Type B pancreatic cell (in vitro differentiated cells): ENCODE measurements around the gene NAGLU. TPM values are rescaled to one million over a fixed set of nuclear protein-coding genes. Genes with fewer than 3 reads are reported as not detected.

Experiments
- DNase-seq: peaks from one replicate; pipeline ENCODE4 v3.0.0; 2021; ENCODE audit warnings: mixed read lengths; ENCODE audit not compliant: unreplicated experiment; ENCODE audit errors: extremely low spot score
- H3K27ac Mint-ChIP-seq: 2 replicates; pipeline ENCODE4 v1.8.0; 2021; ENCODE audit warnings: mild to moderate bottlenecking, mixed read lengths
- H3K27me3 Mint-ChIP-seq: 2 replicates; pipeline ENCODE4 v1.8.0; 2021; ENCODE audit warnings: mixed read lengths
- H3K36me3 Mint-ChIP-seq: 2 replicates; pipeline ENCODE4 v1.8.0; 2021; ENCODE audit warnings: mixed read lengths
- H3K4me1 Mint-ChIP-seq: one replicate; pipeline ENCODE4 v1.8.0; 2021; ENCODE audit warnings: mixed read lengths; ENCODE audit not compliant: unreplicated experiment
- H3K4me3 Mint-ChIP-seq: 2 replicates; pipeline ENCODE4 v1.8.0; 2021; ENCODE audit warnings: mild to moderate bottlenecking, mixed read lengths
- H3K9me3 Mint-ChIP-seq: 2 replicates; pipeline ENCODE4 v1.8.0; 2021; ENCODE audit warnings: mixed read lengths
- total RNA-seq: library from RNA; stranded (reverse); gene quantifications from 2 replicates; pipeline ENCODE4 v1.2.1, GENCODE V29; 2021; ENCODE audit warnings: low replicate concordance
- TF ChIP-seq, protein P1 (sequence below): fragments of 200-600 bp; sonication (generic); conservative IDR thresholded peaks from 2 replicates; pipeline ENCODE4 v1.5.0; 2021; ENCODE audit warnings: antibody characterized with exemption, mild to moderate bottlenecking

The NAGLU gene
- total RNA-seq, 1 donor from 2014 or later, result 26.5 TPM

DNA sequence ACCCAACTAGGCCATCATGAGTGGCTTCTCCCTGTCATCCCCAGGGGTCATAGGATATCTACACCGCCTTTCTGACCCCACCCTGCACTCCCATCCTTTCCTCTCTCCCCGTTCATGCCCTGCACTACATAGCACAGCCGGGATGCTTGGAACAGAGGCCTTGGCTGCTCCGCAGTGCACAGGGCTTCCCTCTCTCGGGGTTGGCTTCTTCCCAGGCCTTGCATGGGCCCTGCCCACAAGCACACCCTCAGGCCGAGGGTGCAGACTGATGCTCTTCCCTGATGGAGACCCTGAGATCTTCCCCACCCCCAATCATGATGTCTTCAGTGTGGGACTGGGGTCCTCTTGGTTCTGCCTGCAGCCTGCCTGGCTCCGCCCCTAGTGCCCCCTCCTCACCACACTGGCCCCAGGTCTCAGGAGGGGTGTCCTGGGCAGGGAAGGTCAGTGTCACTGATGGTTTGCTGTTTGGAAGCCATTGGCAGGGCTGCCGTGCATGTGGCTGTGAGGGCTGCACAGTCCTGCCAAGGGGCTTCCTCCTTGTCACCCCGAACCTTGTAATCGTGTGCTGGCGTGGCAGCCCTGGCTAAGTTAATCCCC is 14.3 kb upstream of the NAGLU start:
- TF ChIP-seq, protein P1, sequence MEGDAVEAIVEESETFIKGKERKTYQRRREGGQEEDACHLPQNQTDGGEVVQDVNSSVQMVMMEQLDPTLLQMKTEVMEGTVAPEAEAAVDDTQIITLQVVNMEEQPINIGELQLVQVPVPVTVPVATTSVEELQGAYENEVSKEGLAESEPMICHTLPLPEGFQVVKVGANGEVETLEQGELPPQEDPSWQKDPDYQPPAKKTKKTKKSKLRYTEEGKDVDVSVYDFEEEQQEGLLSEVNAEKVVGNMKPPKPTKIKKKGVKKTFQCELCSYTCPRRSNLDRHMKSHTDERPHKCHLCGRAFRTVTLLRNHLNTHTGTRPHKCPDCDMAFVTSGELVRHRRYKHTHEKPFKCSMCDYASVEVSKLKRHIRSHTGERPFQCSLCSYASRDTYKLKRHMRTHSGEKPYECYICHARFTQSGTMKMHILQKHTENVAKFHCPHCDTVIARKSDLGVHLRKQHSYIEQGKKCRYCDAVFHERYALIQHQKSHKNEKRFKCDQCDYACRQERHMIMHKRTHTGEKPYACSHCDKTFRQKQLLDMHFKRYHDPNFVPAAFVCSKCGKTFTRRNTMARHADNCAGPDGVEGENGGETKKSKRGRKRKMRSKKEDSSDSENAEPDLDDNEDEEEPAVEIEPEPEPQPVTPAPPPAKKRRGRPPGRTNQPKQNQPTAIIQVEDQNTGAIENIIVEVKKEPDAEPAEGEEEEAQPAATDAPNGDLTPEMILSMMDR, result no peak
- peaks cover 52% of the 10 kb centered on the region for H3K4me1 Mint-ChIP-seq
- no peaks in the 10 kb centered on the region for H3K9me3 Mint-ChIP-seq
- H3K27me3 Mint-ChIP-seq, result no peaks in the 10 kb centered on the region
- peaks cover 11% of the 10 kb centered on the region for H3K36me3 Mint-ChIP-seq
- peak overlapping the region; percentile 84 for H3K27ac Mint-ChIP-seq
- no peak overlapping the region for H3K4me3 Mint-ChIP-seq
- DNase-seq, result no peak

DNA sequence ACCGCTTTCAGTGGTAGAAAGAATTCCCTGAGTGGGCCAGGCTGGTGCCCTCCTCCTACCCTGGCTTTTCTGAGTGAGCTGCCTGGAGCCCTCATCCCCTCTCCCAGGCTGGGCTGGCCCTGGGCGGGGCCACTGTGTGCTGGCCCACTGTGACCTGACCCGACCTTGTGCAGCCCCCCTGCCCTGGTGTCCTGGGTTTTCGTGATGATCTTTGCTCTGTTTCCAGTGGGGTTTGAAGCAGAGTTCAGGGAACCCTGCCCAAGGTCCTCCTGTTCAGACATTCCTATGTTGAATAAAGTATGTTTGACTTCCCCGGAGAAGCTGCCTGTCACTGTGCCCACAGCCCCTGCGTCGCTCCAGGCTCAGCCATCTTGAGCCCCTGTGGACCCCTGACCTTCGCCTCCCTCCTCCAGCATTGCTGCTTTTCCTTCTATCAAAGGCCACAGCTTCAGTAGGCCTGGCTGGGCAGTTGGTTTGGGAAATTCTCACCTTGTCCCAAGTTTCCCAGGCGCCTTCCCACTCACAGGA is 13.7 kb upstream of the NAGLU start:
- Mint-ChIP-seq H3K4me3 (peak overlapping the region; percentile 23), H3K36me3 (peaks cover 11% of the 10 kb centered on the region), H3K27ac (peak overlapping the region; percentile 67), H3K4me1 (peaks cover 56% of the 10 kb centered on the region), H3K9me3 (no peaks in the 10 kb centered on the region), H3K27me3 (no peaks in the 10 kb centered on the region)
- DNase-seq, result no peak
- TF ChIP-seq, protein P1, result no peak

DNA sequence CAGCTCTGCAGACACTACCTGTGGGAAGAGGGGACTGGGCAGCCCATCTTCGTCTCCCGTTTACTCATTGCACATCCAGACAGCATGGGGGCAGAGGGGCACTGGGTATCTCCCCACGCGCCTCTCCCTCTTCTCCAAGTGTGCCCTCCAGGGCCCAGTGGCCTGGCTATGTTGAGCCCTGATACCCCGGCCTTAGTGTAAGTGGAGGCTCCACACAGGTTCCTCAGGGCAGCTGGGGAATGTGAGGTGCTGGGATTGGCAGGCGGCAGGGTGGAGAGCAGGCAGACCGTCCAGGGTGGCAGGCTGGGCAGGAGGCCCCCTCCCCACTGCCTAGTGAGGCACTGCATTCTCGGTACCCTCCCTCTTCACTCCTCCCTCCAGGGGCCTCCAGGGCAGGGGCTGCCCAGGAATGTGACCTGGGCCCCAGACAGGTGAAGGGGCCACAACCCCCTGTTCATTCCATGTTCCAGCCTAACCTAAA is 13.2 kb upstream of the NAGLU start:
- peak overlapping the region; percentile 34 for H3K4me3 Mint-ChIP-seq
- H3K27ac Mint-ChIP-seq, result no peak overlapping the region

DNA sequence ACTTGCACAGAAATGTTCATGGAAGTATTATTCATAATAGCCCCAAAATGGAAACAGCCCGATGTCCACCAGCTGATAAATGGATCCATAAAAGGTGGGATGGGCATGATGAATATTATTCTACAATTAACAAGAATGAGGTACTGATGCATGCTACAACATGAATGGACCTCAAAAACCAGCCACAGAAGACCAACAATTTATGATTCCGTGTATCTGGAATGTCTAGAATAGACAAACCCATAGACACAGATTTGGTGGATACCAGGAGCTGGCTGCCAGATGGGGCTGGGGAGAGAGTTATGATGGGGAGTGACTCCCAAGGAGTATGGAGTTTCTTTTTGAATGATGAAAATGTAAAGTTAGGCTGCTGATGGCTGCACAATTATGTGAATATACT is 10.8 kb upstream of the NAGLU start:
- Mint-ChIP-seq H3K27ac (no peak overlapping the region), H3K9me3 (no peaks in the 10 kb centered on the region)
- DNase-seq, result no peak

More for the DNA sequence above, 13.2 kb upstream of the NAGLU start:
- Mint-ChIP-seq H3K4me1 (peaks cover 53% of the 10 kb centered on the region), H3K27me3 (no peaks in the 10 kb centered on the region), H3K36me3 (peaks cover 11% of the 10 kb centered on the region), H3K9me3 (no peaks in the 10 kb centered on the region)
- no peak for DNase-seq
- TF ChIP-seq, protein P1, result no peak

DNA sequence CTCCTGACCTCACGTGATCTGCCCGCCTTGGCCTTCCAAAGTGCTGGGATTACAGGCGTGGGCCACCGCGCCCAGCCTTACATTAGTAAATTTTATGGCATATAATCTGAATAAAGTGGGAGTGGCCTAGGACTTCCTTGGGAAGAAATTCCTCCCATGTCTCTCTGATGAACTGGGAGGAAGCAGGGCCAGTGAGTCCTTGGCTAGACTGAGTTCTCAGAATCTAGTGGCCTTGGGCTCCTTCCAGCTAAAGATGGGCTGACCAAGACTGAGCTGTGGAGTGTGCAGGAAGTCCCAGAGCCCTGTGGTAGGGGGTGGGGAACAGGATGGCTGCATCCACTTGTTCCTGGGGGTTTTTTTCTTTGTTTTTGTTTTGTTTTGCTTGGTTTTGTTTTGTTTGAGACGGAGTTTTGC is 10.0 kb upstream of the NAGLU start:
- H3K36me3 Mint-ChIP-seq, result peaks cover 11% of the 10 kb centered on the region
- H3K27me3 Mint-ChIP-seq, result no peaks in the 10 kb centered on the region
- TF ChIP-seq, protein P1, result no peak
- H3K4me1 Mint-ChIP-seq, result peaks cover 26% of the 10 kb centered on the region
- no peak overlapping the region for H3K4me3 Mint-ChIP-seq
- no peak for DNase-seq
- no peak overlapping the region for H3K27ac Mint-ChIP-seq
- H3K9me3 Mint-ChIP-seq, result no peaks in the 10 kb centered on the region

More for the DNA sequence above, 10.8 kb upstream of the NAGLU start:
- Mint-ChIP-seq H3K4me1 (peaks cover 30% of the 10 kb centered on the region), H3K36me3 (peaks cover 11% of the 10 kb centered on the region), H3K4me3 (no peak overlapping the region), H3K27me3 (no peaks in the 10 kb centered on the region)
- TF ChIP-seq, protein P1, result no peak
